Prostate gland (tissue), 2 donors: Measurements from ENCODE around the gene ZNF490.

Experiments used
- POLR2A ChIP-seq: fragments of 450-650 bp; IDR thresholded peaks from one replicate; pipeline ENCODE4 v1.6.1; 2016; ENCODE audit warnings: antibody characterized with exemption, mild to moderate bottlenecking
- POLR2AphosphoS5 ChIP-seq: sonication (generic); formaldehyde crosslinking; IDR thresholded peaks from one replicate; pipeline ENCODE4 v1.6.1; 2017; ENCODE audit warnings: antibody characterized with exemption
- TF ChIP-seq, protein P1 (sequence below), 4 experiments: fragments of 200-600 bp in 2 of 4; fragments of 450-650 bp in 2 of 4; sonication (generic) in 2 of 4; IDR thresholded peaks; 1 replicate in 3 of 4; 2 replicates in 1 of 4; pipeline ENCODE4 v1.5.1; 2016 to 2019; ENCODE audit warnings: antibody characterized with exemption in 4 of 4, mild to moderate bottlenecking in 2 of 4, moderate library complexity in 2 of 4

GRCh38 chr19:12606796-12607195 is 3.8 kb downstream of the ZNF490 start:
- TF ChIP-seq, protein P1, sequence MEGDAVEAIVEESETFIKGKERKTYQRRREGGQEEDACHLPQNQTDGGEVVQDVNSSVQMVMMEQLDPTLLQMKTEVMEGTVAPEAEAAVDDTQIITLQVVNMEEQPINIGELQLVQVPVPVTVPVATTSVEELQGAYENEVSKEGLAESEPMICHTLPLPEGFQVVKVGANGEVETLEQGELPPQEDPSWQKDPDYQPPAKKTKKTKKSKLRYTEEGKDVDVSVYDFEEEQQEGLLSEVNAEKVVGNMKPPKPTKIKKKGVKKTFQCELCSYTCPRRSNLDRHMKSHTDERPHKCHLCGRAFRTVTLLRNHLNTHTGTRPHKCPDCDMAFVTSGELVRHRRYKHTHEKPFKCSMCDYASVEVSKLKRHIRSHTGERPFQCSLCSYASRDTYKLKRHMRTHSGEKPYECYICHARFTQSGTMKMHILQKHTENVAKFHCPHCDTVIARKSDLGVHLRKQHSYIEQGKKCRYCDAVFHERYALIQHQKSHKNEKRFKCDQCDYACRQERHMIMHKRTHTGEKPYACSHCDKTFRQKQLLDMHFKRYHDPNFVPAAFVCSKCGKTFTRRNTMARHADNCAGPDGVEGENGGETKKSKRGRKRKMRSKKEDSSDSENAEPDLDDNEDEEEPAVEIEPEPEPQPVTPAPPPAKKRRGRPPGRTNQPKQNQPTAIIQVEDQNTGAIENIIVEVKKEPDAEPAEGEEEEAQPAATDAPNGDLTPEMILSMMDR (IDR thresholded peaks at IDR 0.05) = no peak
- TF ChIP-seq POLR2A (no peak), POLR2AphosphoS5 (no peak)
